Activated T-helper 2 cell treated with anti-CD3 and anti-CD28 coated beads, Interferon-gamma antibody, Interleukin-2, Interleukin-4, amounts not matched to agents 10 μg/mL and 5 μg/mL and 100 μg/mL, durations not matched to agents 14 hours and 24 hours and 36 hours (primary cell): ENCODE results near the gene EIF3CL. TPM values are rescaled to one million over a fixed set of nuclear protein-coding genes. Genes with fewer than 3 reads are reported as not detected.
"Not testable (repeated sequence)": the region's sequence is repeated elsewhere in the genome, so short reads cannot be mapped to it uniquely, and the experiment has no call there.

ENCODE experiments used
- DNase-seq: peaks from one replicate; pipeline ENCODE4 v3.0.0; 2021; ENCODE audit warnings: low spot score
- H3K27ac Mint-ChIP-seq: one replicate; pipeline ENCODE4 v1.8.0; 2021; ENCODE audit warnings: mixed read lengths
- H3K27me3 Mint-ChIP-seq: one replicate; pipeline ENCODE4 v1.8.0; 2021; ENCODE audit warnings: low read depth, mixed read lengths
- H3K36me3 Mint-ChIP-seq: one replicate; pipeline ENCODE4 v1.8.0; 2021; ENCODE audit warnings: low read depth, mixed read lengths
- H3K4me1 Mint-ChIP-seq: one replicate; pipeline ENCODE4 v1.8.0; 2021; ENCODE audit warnings: low read depth, mixed read lengths
- H3K4me3 Mint-ChIP-seq: one replicate; pipeline ENCODE4 v1.8.0; 2021; ENCODE audit warnings: low read depth, mild to moderate bottlenecking, moderate library complexity, mixed read lengths
- H3K9me3 Mint-ChIP-seq: one replicate; pipeline ENCODE4 v1.8.0; 2021; ENCODE audit warnings: mixed read lengths
- intact Hi-C: fragments of 100-400 bp; cut with micrococcal nuclease; formaldehyde crosslinking; loops from one replicate; pipeline ENCODE4 v1.15.1; 2023
- total RNA-seq: library from RNA; stranded (reverse); gene quantifications from 2 replicates; pipeline ENCODE4 v1.2.3, GENCODE V29; 2022

Gene EIF3CL
- total RNA-seq, 1 donor from 2014 or later: 169 TPM

DNA sequence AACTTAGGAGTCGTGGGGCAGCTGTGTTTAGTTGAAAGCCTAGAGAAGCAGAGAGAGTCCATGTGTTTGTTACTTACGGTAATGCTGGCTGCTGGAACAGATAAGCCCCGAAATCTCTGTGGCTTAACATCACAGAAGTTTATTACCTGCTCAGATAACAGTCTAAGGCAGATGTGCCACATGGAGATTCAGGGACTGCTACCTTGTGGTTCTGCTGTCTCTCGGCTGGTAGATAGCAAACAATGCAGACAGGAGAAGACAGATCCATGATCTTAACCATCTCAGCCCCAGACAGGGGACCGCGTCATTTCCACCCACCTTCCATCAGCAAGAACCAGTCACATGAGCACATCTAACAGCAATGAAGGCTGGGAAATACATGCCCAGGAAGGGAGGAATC lies 71.0 kb downstream of the EIF3CL start:
- H3K4me3 Mint-ChIP-seq, H3K27ac Mint-ChIP-seq, H3K9me3 Mint-ChIP-seq, H3K36me3 Mint-ChIP-seq, H3K27me3 Mint-ChIP-seq, DNase-seq, intact Hi-C loops, H3K4me1 Mint-ChIP-seq: not testable (repeated sequence)

- DNase-seq, H3K27ac Mint-ChIP-seq, intact Hi-C loops, H3K36me3 Mint-ChIP-seq, H3K9me3 Mint-ChIP-seq, H3K4me3 Mint-ChIP-seq, H3K4me1 Mint-ChIP-seq, H3K27me3 Mint-ChIP-seq: not testable (repeated sequence)
Measured at GRCh38 chr16:28330981-28331380, 72.7 kb downstream of the EIF3CL start.

DNA sequence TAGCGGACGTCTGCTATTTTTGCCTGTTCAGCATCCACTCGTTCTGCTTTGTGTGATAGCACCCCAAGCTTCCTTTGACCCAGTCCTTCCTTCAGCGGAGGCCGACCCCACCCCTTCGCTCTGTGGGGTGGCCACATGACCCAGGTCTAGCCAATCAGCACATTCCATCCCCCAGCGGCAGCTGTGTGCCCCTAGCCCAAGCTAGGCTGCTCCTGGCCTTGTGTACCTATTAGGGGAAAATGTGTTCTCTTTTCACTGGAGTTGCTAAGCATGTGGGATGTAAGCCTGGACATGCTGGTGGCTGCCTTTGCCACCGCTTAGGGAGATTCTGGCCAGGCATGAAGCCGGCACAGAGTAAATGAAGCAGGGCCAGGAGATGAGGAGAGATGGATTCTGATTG lies 73.4 kb downstream of the EIF3CL start:
- H3K9me3 Mint-ChIP-seq, H3K36me3 Mint-ChIP-seq, H3K27ac Mint-ChIP-seq, DNase-seq, H3K4me1 Mint-ChIP-seq, H3K4me3 Mint-ChIP-seq, intact Hi-C loops, H3K27me3 Mint-ChIP-seq: not testable (repeated sequence)

Other genes with a start within 250 kb of the EIF3CL start
- gene XPO6, start 191.9 kb downstream of the EIF3CL start, total RNA-seq: 227 and 230 TPM in 2 replicates
- 1.3 and 1.4 TPM in 2 replicates for gene SBK1, start 111.3 kb downstream of the EIF3CL start, total RNA-seq
- gene NPIPB6, start 40.3 kb downstream of the EIF3CL start, total RNA-seq: 2.6 and 2.7 TPM in 2 replicates
- gene NPIPB7, start 68.5 kb upstream of the EIF3CL start, total RNA-seq: not detected in 2 replicates
- 26.5 and 30.1 TPM in 2 replicates for gene CLN3, start 88.2 kb upstream of the EIF3CL start, total RNA-seq
- gene APOBR, start 90.8 kb upstream of the EIF3CL start, total RNA-seq: 7.7 and 7.8 TPM in 2 replicates
- not detected in 2 replicates for gene IL27, start 103.0 kb upstream of the EIF3CL start, total RNA-seq
- gene NUPR1, start 135.1 kb upstream of the EIF3CL start, total RNA-seq: not detected in 2 replicates
- 33.0 and 38.0 TPM in 2 replicates for gene SGF29, start 150.1 kb upstream of the EIF3CL start, total RNA-seq
- gene SULT1A2, start 193.2 kb upstream of the EIF3CL start, total RNA-seq: 0.32 and 0.39 TPM in 2 replicates
- gene SULT1A1, start 206.2 kb upstream of the EIF3CL start, total RNA-seq: 9.8 and 9.9 TPM in 2 replicates
- 1.5 and 2.1 TPM in 2 replicates for gene NPIPB8, start 234.2 kb upstream of the EIF3CL start, total RNA-seq